22Rv1 (cell line): ENCODE results near the gene MSH2.

ENCODE experiments used
- H3K27ac ChIP-seq: fragments of 450-650 bp; 2 replicates; pipeline ENCODE4 v1.5.1; 2017
- ZFX ChIP-seq: fragments of 450-650 bp; IDR thresholded peaks from 2 replicates; pipeline ENCODE4 v1.6.1; 2017; ENCODE audit warnings: antibody characterized with exemption, borderline replicate concordance
- TF ChIP-seq, protein P1 (sequence below): fragments of 450-650 bp; IDR thresholded peaks from 2 replicates; pipeline ENCODE4 v1.5.1; 2017; ENCODE audit warnings: mild to moderate bottlenecking

Gene MSH2

DNA sequence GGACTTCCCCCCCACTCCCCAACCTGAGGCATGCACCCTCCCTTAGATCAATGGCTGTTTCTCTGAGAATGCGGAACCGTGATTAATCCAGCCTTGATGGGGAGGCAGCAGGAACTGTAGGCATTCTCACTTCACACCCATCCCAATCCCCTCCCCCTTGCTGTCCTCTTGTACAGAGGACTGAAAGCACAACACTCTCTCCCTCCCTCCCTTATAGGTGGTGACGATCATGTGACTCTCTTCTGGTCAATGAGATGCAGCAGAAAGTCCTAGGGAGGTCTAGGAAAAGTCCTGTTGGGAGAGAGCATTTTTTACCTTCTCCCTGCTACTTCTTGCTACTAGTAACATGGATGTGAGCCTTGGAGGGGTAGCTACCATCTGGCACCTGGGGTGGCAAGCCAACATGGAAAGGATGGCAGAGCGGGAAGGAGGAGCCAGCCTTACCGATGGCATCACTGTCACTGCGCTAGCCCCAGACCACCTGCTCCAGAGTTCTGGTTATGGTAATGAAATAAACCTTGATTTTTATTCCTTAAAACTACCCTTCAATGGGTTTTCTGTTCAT, 106.9 kb downstream of the MSH2 start:
- no peak overlapping the region for H3K27ac ChIP-seq

DNA sequence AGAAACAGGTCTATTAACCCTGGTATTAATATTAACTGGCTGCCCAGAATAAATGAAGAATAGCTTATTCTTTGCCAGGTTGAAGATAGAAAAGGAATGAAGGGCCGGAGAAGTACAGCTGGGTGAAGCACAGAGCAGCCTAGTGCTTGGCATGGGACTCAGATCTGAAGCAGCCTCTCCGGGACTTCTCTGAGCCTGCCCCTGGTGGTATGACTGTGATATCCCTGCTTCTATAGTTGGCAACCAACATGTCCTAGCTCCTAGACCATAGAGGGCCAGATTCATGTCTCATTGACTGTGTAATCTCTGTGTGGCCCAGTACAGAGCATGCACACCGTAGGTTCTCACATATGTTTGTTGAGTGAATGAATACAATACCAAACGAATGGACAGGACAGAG, 107.8 kb downstream of the MSH2 start:
- TF ChIP-seq, protein P1, sequence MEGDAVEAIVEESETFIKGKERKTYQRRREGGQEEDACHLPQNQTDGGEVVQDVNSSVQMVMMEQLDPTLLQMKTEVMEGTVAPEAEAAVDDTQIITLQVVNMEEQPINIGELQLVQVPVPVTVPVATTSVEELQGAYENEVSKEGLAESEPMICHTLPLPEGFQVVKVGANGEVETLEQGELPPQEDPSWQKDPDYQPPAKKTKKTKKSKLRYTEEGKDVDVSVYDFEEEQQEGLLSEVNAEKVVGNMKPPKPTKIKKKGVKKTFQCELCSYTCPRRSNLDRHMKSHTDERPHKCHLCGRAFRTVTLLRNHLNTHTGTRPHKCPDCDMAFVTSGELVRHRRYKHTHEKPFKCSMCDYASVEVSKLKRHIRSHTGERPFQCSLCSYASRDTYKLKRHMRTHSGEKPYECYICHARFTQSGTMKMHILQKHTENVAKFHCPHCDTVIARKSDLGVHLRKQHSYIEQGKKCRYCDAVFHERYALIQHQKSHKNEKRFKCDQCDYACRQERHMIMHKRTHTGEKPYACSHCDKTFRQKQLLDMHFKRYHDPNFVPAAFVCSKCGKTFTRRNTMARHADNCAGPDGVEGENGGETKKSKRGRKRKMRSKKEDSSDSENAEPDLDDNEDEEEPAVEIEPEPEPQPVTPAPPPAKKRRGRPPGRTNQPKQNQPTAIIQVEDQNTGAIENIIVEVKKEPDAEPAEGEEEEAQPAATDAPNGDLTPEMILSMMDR, result no peak
- TF ChIP-seq ZFX, result no peak
- no peak overlapping the region for H3K27ac ChIP-seq

More for the DNA sequence above, 106.9 kb downstream of the MSH2 start:
- no peak for TF ChIP-seq ZFX
- TF ChIP-seq, protein P1, result no peak

DNA sequence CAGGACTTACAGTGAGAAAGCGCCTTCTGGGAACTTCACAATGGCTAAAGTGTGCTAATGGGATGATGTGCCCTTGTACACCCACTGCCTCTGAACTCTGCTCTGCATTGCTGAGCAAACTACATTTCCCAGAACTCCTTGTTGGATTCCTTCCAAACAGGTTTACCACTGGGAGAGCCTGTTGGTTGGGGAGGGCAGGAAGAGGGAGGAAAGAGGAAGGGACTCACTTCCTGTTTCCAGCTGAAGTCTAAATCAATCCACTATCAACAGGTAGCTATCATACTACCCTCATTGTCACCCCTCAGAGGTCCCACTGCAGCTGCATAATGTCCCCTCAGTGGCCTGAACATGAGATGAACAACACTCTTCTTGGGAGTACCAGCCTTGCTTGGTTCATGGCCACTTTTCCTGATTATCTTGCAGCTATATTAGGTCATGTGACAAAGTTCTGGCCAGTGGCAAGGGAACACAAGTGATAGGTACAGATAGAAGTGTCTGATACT, 109.7 kb downstream of the MSH2 start:
- no peak for TF ChIP-seq ZFX
- TF ChIP-seq, protein P1, result no peak

DNA sequence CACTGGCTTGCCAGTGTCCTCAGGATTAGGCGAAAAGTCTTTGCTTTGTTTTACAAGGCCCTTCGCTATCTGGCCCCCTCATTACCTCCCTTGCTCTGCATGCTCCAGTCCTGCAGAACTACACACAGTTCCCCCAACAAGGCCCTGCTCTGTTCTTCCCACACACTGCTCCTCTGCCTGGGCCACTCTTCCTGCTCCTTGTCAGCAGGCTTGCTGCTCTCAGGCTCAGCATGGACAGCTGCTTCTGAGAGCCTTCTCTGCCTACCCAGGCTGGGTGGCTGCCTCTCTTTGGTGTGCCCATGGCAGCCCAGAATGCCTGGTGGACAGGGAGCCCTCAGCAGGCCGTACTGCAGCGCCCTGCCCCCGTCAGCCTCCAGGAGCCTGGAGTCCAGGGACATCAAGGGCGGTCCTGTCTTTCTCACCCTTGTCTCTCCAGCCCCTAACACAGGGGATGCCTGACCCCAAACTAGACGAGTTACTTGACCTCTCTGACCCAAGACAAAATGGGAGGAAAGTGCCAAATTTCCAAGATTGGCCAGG, 111.1 kb downstream of the MSH2 start:
- TF ChIP-seq, protein P1, result no peak
- TF ChIP-seq ZFX, result no peak

More for the DNA sequence above, 109.7 kb downstream of the MSH2 start:
- no peak overlapping the region for H3K27ac ChIP-seq

DNA sequence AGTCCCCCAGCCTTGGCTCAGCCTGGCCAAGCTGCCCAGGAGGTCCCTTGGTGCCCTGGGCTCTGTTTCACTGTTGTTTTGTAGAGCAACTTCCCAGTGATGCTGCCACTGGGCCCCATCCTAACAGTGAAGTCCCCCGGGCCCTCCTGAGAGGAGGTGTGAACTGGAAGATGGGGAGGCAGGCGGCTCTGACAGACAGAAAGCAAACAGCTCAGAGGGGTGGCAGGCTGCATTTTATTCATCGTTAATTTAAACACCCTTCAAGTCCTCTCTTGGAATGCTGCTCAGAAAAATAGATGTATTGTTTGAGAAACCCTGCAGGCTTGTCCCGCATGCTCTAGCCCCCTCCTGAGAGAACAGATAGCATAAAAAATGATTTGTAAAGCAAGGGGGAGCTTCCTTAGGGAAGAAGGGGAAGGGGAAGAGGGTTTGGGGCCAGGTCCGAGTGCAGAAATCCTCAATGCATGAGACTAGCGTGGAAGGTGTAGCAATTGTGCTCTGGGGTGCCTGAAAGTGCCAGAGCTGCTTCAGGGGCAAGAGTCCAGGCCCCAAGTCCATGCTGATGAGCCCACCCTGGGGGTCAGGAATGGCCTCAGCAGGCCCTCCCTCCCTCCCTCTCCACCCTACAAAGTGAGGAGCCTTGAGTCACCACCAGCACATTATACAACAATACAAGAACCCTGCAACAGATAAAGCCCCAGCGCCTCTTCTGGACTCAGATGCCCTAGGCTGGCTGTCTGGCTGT, 113.6 kb downstream of the MSH2 start:
- no peak for TF ChIP-seq ZFX
- TF ChIP-seq, protein P1, result no peak
- no peak overlapping the region for H3K27ac ChIP-seq

More for the DNA sequence above, 111.1 kb downstream of the MSH2 start:
- H3K27ac ChIP-seq, result no peak overlapping the region

DNA sequence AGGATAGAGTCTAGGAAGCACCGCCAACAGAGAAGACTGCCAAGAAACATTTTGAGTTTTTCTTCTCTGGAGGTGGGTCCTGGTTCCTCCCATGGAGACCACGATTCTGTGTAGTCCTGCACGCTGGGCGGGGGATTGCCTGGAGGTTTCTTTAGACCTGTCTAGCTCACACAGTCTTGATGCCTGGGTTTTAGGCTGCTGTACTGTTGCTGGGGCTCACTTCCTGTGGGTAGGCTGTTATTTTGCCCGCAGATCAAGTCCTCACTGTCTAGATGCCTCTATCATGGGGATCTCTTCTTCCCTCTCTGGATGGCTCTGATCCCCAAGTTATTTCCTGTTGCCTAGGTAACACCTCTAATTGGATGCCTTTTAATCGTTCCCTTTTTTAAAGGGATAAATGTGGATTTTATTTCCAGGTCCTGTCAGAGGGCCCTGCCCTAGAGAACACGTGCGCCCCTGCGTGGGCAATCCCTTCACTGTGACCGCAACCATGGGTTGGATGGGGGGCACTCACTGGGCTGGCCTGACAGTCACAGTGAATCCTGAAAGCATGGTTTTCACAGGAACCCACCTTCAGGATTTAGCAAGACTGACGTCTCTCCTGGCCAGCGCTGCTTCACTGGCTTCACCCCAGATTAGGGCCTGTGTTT, 115.7 kb downstream of the MSH2 start:
- no peak overlapping the region for H3K27ac ChIP-seq
- no peak for TF ChIP-seq ZFX
- TF ChIP-seq, protein P1, result no peak
